Activated CD4-positive, CD25-positive, alpha-beta regulatory T cell treated with anti-CD3 and anti-CD28 coated beads, Interleukin-2, amount 50 U/mL, for 16 hours (primary cell): Measurements from ENCODE around the gene RRBP1.

Experiments used
- DNase-seq: peaks from one replicate; pipeline ENCODE4 v3.0.0-alpha.2; 2020; ENCODE audit warnings: low read depth, low spot score

The RRBP1 gene

DNA sequence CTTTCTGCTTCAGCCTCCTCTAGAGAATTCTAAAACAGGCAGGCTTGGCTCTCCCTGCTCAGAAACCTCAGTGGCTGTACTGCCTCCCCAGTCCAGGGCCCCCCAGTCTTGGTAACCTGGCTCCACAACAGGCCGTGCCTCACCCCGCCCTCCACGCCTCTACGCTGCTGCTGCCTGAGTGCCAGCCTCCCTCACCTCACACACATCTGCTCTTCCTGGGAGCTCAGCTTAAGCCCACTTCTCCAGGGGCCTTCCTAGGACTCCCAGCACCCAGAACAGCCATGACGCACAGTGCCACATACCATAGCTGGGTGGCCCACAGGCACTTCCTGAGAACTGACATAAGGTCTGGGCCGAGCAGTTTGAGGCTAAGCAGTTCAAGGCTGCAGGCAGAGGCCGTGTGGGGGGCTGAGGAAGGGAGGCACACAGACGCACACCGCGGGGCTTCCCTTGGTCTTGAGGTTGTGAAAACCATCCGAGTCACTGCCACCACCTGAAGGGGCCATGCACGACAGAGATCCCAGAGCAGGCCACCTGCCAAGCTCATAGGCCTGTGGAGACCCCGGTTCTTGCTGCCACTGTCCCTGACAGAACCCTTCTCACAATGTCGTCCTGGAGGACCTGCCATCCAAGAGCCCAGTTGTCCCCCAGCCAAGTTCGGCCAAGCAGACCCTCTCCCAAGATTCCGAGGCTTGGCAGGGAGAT lies 69.6 kb downstream of the RRBP1 start:
- no peak for DNase-seq

DNA sequence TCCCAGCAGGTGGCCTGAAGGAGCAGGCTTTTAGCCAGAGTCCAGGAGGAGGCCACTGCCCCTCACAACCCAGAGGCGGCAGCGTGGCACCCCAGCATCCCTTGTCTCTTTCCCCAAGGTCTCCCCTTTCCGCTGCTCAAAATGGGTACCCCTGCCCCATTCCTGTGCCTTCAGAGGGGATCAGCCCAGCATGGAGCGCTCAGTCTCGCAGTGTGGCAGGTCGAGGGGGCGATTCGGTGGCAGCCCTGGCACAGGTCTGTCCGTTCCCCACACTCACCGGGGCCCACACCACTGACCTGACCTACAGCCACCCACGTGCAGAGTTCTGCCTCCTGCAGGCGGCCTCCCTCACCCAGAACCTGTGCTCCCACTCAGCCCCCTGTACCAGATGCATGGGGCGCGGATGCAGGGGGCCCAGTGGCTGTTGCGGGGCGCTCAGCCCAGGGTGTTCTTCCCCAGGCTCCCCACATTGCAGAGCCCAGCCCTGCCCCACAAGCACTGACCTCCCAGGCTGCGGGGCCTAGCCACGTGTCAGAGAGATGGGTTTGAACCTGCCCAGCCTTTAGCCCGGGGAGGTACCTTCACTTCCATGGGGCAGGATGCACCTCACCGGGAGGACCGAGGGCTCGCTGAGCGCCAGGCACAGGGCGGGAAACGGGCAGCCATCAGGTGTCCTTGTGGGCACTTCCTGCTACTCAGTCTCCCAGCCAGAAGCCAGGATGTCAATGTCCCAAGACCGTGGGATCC lies 70.3 kb downstream of the RRBP1 start:
- DNase-seq = no peak

DNA sequence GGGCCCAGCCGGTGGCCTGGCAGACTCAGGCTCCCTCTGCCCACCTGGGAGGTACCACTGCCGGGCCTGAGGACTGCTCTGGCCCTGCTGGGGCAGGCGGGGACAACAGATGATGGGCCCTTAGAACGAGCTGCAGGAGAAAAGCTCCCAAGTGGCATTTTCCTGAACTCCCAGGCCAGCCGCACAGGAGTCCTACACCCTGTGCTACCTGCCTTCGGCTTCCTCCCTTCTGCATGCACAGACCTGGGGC lies 70.8 kb downstream of the RRBP1 start:
- DNase-seq = no peak

DNA sequence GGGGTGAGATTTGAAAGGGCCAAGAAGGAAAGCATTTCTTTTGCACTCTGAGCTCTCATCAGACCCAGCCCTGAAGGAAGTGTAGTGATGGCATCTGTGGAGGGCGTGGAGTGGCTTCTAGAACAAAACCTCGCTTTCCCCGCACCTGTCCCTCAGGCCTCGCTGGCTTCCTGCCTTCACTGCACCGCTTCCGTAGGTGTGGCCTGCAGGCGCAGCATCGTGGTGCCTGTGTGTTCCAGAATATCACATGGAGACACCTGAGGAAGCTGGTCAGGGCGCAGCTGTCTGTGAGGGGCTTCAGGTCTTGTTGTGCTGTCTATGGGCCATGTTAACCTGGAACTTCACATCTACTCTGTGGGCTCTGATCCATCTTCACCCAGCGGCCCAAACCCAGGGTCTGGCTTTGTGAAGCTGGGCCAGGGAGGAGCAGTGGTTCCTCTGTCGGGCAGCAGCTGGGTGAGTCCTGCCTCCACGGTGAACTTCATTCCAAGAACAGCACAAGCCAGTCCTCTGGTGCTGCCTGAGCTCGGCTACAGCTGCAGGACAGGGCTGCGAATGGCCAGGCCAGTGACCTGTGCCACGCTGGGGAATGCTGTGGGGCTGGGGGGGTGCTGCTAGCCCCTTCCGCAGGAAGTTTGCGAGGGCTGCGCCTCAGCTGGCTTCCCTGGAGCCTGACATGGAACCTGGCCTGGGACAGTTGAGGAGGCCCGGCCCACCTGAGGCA lies 71.3 kb downstream of the RRBP1 start:
- DNase-seq = peak; percentile 32

DNA sequence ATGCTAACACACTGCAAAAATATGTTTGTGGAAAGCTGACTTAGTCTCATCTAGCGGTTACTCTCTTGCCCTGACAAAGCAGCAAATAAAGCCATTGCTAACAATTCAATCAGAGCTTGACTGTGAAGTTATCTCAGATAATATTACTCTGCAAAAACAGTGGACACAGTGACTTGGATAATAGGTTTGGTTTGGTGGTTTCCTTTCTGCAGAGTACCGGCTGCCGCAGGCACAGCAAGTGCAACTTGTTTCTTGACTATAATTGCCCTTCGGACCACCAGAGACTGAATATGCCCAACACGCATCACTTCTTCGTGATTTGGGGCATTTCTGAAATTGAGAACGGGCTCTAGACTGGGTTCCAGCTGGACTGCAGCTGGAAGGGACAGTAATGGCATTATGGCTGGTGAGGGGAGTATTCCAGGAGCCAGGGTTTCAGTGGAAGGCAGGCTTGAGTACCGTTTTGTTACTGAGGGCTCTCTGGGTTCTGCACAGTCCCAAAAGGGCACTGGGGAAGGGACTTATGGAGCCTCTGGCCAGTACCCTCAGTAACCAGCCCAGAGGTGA lies 72.1 kb downstream of the RRBP1 start:
- no peak for DNase-seq

DNA sequence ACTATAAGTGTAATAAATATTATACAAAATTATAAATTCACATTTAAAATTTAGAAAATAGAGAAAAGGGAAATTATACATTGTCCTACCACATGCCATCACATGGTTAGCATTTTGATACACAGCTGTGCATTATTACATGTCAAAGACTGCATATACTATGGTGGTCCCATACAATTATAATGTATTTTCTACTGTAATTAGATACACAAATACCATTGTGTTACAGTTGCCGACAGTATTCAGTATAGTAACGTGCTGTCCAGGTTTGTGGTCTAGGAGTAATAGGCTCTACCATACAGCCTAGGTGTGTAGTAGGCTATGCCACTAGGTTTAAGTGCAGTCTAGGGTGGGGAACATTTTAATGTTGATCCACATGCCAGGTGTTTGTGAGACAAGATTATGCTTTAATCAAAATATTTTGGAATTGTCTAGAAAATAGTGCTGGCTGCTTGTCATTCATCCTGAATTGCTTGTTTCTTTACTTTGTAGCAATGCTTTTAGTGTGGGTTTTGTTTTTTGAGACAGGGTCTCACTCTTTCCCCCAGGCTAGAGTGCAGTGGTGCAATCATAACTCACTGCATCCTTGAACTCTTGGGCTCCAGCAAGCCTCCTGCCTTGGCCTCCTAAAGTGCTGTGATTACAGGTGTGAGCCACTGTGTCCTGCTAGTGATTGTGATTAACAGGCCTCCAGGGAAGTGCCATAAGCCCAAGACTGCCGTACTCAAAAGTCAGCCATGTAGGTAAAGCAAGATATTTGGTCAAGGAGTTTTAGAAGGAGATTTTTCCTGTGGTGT lies 73.1 kb downstream of the RRBP1 start:
- DNase-seq = no peak

DNA sequence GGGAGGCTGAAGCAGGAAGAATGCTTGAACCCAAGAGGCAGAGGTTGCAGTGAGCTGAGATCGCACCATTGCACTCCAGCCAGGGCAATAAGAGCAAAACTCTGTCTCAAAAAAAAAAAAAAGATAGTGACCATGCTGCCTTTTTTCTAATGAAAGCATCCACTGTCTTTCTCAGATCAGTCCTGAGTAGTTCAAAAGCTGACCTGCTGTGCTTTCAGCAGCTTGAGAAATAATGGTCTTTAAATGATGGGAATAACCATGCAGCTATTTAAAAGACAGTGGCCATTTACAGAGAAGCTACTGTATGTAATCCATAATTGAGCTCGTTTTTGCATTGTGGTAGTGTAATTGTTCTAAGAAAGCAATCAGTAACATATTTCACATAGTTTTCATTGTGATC lies 76.0 kb downstream of the RRBP1 start:
- DNase-seq = no peak

DNA sequence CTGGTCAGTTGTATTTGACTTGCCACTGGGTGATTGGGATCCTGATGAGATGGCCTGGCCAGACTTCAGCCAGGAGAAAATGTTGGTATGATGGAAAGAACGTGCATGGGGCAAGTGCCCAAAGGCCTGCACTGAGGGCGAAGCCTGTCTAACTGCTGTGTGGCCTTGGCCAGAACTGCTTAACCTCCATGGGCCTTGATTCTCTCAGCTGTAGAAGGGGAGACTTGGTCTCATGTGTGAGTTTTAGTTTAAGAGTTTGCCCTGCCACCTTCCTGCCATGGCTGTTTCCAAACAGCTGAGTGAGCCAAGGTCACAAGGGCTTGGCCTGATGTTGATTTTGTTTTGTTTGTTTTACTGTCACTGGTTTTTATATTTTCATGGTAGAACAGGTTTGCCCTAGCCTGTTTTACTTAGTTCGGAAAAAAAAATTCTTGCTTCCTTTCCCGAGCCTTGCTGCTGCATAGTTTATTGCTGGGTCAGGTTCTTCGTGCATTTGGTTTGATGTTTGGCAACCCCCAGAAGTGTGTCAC lies 76.8 kb downstream of the RRBP1 start:
- DNase-seq = no peak

GRCh38 chr20:17602493-17602892 lies 79.5 kb downstream of the RRBP1 start:
- DNase-seq = no peak

GRCh38 chr20:17601957-17602356 lies 80.1 kb downstream of the RRBP1 start:
- no peak for DNase-seq

- DNase-seq = no peak
These were observed 84.0 kb downstream of the RRBP1 start for GRCh38 chr20:17598013-17598550.

GRCh38 chr20:17595856-17596255 lies 86.2 kb downstream of the RRBP1 start:
- DNase-seq = no peak

- no peak for DNase-seq
These were observed 87.6 kb downstream of the RRBP1 start for GRCh38 chr20:17594443-17594842.

GRCh38 chr20:17593902-17594301 lies 88.1 kb downstream of the RRBP1 start:
- no peak for DNase-seq

DNA sequence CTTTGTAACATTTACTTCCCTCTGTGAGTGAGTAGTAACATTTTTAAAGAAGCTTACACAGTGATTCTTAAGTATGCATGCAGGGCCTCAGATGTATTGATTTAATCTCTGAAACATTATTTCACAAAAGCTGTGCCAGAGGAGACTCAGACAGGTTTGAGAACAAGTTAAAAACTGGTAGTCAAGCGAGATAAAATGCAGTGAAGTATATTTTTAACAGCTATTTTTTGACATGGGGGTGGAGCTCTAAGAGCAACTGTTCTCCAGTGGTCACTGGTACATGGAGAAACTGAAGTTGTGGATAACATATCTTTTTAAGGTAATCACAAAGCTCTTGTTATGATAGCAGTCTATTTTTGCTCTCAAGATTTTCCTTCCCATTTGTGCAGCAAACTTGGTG lies 91.8 kb downstream of the RRBP1 start:
- no peak for DNase-seq

- no peak for DNase-seq
These were observed 92.7 kb downstream of the RRBP1 start for GRCh38 chr20:17589161-17589834.

DNA sequence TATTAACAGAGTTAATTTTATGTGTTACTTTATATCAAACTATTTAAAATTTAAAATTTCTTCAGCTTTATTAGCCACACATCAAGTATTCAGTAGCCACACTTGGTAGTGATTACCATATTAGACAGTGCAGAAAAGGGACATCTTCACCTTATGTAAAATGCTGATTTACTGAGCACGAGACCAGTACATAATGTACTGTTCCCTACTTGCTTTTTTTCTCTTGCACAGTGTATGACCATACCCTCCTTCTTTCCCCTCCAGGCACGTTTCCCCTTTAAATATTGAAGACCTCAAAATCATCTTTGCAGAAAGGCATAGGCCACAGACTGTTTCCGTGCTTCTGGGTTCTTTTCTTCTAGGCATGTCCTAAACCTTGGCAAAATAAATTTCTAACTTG lies 94.2 kb downstream of the RRBP1 start:
- no peak for DNase-seq

- no peak for DNase-seq
These were observed 94.9 kb downstream of the RRBP1 start for GRCh38 chr20:17587148-17587547.

DNA sequence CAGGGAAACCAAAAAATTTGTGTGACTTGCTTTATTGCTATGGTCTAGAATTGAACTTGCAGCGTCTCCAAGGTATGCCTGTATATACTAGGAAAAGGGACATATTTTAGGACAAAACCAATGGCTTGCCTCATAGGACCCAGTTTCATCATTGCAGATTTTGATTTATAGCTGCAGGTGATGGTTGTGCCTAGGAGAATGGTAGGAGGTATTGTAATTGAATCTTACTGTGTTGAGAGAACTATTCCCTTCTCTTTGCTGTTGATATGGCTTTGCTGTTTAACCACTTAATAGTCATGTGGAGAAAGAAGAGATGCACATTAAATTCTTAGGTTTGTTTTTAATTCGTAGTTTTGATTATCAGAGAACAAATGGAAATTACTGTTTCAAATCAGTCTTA lies 95.8 kb downstream of the RRBP1 start:
- no peak for DNase-seq

DNA sequence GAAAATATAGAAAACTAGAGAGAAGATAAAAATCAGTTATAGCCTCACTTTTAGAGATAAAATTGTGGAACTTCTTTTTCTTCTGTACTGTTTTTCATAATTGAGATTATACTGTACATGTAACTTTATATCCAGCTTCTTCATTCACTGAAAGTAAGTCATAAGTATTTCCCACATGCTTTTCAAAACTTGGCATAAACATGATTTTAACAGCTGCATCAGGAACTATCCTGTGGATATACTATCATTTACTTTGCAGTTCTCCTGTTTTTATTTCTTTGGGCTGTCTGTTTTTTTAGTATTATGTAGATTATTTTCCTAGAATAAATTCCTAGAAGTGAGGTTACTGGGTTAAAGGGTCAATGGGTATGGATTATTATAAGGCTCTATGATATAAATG lies 97.4 kb downstream of the RRBP1 start:
- DNase-seq = no peak

- no peak for DNase-seq
These were observed 98.9 kb downstream of the RRBP1 start for GRCh38 chr20:17583126-17583525.
